KMS-11 (cell line): Measurements from ENCODE around the gene DRC3.

Source experiments
- H2AFZ ChIP-seq: fragments of 200-600 bp; sonication (generic); 2 replicates; pipeline ENCODE4 v1.6.1; 2016; ENCODE audit warnings: antibody characterized with exemption, mixed run types, low read depth
- H3K27ac ChIP-seq: fragments of 200-600 bp; sonication (generic); 2 replicates; pipeline ENCODE4 v1.6.1; 2016; ENCODE audit warnings: mild to moderate bottlenecking, mixed run types
- H3K27me3 ChIP-seq: fragments of 200-600 bp; sonication (generic); 2 replicates; pipeline ENCODE4 v1.6.1; 2017; ENCODE audit warnings: mild to moderate bottlenecking, low read depth, mixed run types, moderate library complexity; ENCODE audit not compliant: insufficient read depth
- H3K36me3 ChIP-seq: fragments of 200-600 bp; sonication (generic); 2 replicates; pipeline ENCODE4 v1.6.1; 2017; ENCODE audit warnings: mild to moderate bottlenecking, mixed run types; ENCODE audit not compliant: insufficient read depth
- H3K4me1 ChIP-seq: fragments of 200-600 bp; sonication (generic); 2 replicates; pipeline ENCODE4 v1.6.1; 2016; ENCODE audit warnings: mild to moderate bottlenecking, low read depth, mixed run types; ENCODE audit not compliant: poor library complexity, severe bottlenecking
- H3K4me2 ChIP-seq: fragments of 200-600 bp; sonication (generic); 2 replicates; pipeline ENCODE4 v1.7.0; 2016; ENCODE audit warnings: mild to moderate bottlenecking, mixed run types
- H3K4me3 ChIP-seq: fragments of 200-600 bp; sonication (generic); IDR thresholded peaks from 2 replicates; pipeline ENCODE4 v1.6.1; 2017; ENCODE audit warnings: low read depth, low read length, mixed read lengths; ENCODE audit not compliant: insufficient read depth
- H3K79me2 ChIP-seq: fragments of 200-600 bp; sonication (generic); 2 replicates; pipeline ENCODE4 v1.6.1; 2016; ENCODE audit warnings: low read depth, mixed run types; ENCODE audit not compliant: insufficient read depth
- H3K9ac ChIP-seq: fragments of 200-600 bp; sonication (generic); 2 replicates; pipeline ENCODE4 v1.6.1; 2016; ENCODE audit warnings: mild to moderate bottlenecking, mixed run types
- H4K20me1 ChIP-seq: fragments of 200-600 bp; sonication (generic); 2 replicates; pipeline ENCODE4 v1.6.1; 2016; ENCODE audit warnings: mild to moderate bottlenecking, mixed run types; ENCODE audit not compliant: insufficient read depth
- CTCF ChIP-seq: fragments of 200-600 bp; sonication (generic); conservative IDR thresholded peaks from 2 replicates; pipeline ENCODE4 v1.6.1; 2017; ENCODE audit warnings: low read depth, mild to moderate bottlenecking, antibody characterized with exemption, low read length, moderate library complexity, mixed read lengths

Gene DRC3

GRCh38 chr17:17926840-17927449 is 45.7 kb upstream of the DRC3 start:
- Histone ChIP-seq H3K27ac (peak overlapping the region; percentile 8; the same call in 1 of the 2 replicates), H3K4me1 (peaks cover 34% of the 10 kb centered on the region), H3K9ac (no peak overlapping the region), H3K4me3 (no peak overlapping the region), H3K79me2 (no peaks in the 10 kb centered on the region), H3K27me3 (no peaks in the 10 kb centered on the region), H4K20me1 (no peaks in the 10 kb centered on the region), H3K4me2 (peak overlapping the region; percentile 24; the same call in 1 of the 2 replicates), H2AFZ (no peak overlapping the region), H3K36me3 (no peaks in the 10 kb centered on the region)
- TF ChIP-seq CTCF = no peak

- Histone ChIP-seq H3K4me1 (peaks cover 32% of the 10 kb centered on the region), H3K27me3 (no peaks in the 10 kb centered on the region), H3K9ac (no peak overlapping the region), H3K79me2 (no peaks in the 10 kb centered on the region), H2AFZ (no peak overlapping the region), H3K4me2 (no peak overlapping the region), H3K4me3 (no peak overlapping the region), H4K20me1 (no peaks in the 10 kb centered on the region), H3K36me3 (no peaks in the 10 kb centered on the region), H3K27ac (no peak overlapping the region)
- no peak for TF ChIP-seq CTCF
Observed at GRCh38 chr17:17928398-17929287, 44.0 kb upstream of the DRC3 start.

GRCh38 chr17:17929655-17930380 is 42.8 kb upstream of the DRC3 start:
- Histone ChIP-seq H3K4me3 (no peak overlapping the region), H3K9ac (no peak overlapping the region), H3K4me1 (peaks cover 41% of the 10 kb centered on the region), H3K4me2 (no peak overlapping the region), H3K27ac (no peak overlapping the region), H3K36me3 (no peaks in the 10 kb centered on the region), H2AFZ (no peak overlapping the region), H3K79me2 (no peaks in the 10 kb centered on the region), H3K27me3 (no peaks in the 10 kb centered on the region), H4K20me1 (no peaks in the 10 kb centered on the region)
- TF ChIP-seq CTCF = no peak

- H3K4me2 ChIP-seq = no peak overlapping the region
- H4K20me1 ChIP-seq = no peaks in the 10 kb centered on the region
- no peak overlapping the region for H3K4me3 ChIP-seq
Observed at GRCh38 chr17:17930674-17931073, 42.0 kb upstream of the DRC3 start.

More at GRCh38 chr17:17930674-17931073, 42.0 kb upstream of the DRC3 start:
- no peaks in the 10 kb centered on the region for H3K36me3 ChIP-seq
- no peak overlapping the region for H3K27ac ChIP-seq
- H3K27me3 ChIP-seq = no peaks in the 10 kb centered on the region
- peaks cover 44% of the 10 kb centered on the region for H3K4me1 ChIP-seq
- H3K79me2 ChIP-seq = no peaks in the 10 kb centered on the region
- H2AFZ ChIP-seq = no peak overlapping the region
- no peak for TF ChIP-seq CTCF
- H3K9ac ChIP-seq = no peak overlapping the region
